Activated CD8-positive, alpha-beta memory T cell treated with anti-CD3 and anti-CD28 coated beads for 4 hours (primary cell): ENCODE data around the gene CORO1A.
"Not testable (repeated sequence)": the region's sequence is repeated elsewhere in the genome, so short reads cannot be mapped to it uniquely, and the experiment has no call there.

Source experiments
- DNase-seq, 2 donors: peaks; one replicate each; pipeline ENCODE4 v3.0.0-alpha.2; 2020; ENCODE audit warnings: low read depth in 2 of 2

Gene CORO1A

DNA sequence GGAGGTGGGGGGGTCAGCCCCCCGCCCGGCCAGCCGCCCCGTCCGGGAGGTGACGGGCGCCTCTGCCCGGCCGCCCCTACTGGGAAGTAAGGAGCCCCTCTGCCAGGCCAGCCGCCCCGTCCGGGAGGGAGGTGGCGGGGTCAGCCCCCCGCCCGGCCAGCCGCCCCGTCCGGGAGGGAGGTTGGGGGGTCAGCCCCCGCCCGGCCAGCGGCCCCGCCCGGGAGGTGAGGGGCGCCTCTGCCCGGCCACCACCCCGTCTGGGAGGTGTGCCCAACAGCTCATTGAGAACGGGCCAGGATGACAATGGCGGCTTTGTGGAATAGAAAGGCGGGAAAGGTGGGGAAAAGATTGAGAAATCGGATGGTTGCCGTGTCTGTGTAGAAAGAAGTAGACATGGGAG, 13.3 kb upstream of the CORO1A start:
- DNase-seq, result not testable (repeated sequence)

DNA sequence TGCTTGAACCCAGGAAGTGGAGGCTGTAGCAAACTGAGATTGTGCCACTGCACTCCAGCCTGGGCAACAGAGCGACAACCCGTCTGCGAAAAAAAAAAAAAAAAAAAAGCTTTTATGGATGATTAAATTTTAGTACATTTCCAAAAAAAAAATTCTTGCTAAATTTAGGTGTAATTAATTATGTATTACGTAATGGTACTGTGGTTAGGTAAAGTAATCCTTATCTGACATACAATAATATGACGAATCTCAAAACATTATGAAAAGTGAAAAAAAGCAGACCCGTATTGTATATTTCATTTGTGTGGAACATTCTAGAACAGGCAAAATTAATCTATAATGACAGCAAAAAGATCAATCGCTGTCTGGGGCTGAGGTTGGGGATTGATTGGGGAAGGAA, 10.3 kb upstream of the CORO1A start:
- no peak for DNase-seq

DNA sequence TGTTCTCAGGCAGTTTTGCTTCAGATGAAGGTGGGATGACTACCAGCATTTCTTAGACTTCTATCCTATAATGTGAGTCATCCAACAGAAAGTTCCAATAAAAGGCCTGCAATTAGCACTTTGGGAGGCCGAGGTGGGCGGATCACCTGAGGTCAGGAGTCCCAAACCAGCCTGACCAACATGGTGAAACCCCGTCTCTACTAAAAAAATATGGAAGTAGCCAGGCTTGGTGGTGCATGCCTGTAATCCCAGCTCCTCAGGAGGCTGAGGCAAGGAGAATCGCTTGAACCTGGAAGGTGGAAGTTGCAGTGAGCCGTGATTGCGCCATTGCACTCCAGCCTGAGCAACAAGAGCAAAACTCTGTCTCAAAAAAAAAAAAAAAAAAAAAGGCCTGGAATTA, 6.5 kb upstream of the CORO1A start:
- not testable (repeated sequence) for DNase-seq

DNA sequence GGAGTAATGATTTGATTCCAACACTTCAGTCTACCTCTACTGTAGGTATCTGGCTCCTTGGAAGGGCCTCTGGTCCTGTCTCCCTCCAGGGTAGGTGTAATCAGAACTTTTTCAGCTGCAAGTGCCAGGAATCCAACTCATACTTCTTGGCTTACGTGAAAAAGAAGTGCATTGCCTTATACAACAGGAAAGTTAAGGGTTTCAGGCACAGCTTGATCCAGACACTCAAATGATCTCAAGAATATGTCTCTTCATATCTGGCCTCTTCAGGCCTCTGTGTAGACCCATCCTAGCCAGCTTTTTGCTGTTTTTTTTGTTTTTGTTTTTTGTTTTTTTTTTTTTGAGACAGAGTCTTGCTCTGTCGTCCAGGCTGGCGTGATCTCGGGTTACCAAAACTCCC, 4.2 kb upstream of the CORO1A start:
- no peak for DNase-seq

DNA sequence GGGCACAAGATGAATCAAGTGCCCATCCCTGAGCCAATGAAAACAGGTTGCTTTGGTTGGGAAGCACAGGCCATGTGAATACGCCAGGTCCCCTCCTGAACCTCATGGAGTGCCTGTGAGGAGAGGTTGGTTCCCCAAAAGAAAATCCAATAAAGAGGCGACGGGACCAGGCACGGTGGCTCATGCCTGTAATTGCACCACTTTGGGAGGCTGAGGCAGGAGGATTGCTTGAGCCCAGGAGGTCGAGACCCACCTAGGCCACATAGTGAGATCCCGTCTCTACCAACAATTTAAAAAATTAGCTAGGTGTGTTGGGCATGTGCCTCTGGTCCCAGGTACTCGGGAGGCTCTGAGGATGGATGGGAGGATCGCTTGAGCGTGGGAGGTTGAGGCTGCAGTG, 3.5 kb upstream of the CORO1A start:
- DNase-seq, result no peak

DNA sequence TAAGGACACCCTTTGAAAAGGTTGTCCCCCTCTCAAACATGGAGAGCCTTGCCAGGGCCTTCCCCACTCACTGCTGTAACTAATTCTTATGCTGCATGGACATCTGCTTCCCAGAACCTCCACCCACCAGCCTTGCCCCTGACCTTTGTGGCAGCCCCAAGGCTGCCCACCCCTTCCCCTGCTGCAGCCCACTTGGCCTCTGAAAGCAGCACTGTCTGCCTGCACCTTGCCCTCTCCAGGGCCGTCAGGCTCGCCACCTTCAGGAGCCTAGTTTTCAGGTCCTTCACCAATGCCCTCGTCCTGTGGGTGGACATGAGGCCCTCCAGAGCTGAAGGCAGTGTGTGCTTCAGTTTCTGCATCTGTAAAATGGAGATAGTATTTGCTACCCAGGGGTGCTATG, 2.7 kb upstream of the CORO1A start:
- no peak for DNase-seq

DNA sequence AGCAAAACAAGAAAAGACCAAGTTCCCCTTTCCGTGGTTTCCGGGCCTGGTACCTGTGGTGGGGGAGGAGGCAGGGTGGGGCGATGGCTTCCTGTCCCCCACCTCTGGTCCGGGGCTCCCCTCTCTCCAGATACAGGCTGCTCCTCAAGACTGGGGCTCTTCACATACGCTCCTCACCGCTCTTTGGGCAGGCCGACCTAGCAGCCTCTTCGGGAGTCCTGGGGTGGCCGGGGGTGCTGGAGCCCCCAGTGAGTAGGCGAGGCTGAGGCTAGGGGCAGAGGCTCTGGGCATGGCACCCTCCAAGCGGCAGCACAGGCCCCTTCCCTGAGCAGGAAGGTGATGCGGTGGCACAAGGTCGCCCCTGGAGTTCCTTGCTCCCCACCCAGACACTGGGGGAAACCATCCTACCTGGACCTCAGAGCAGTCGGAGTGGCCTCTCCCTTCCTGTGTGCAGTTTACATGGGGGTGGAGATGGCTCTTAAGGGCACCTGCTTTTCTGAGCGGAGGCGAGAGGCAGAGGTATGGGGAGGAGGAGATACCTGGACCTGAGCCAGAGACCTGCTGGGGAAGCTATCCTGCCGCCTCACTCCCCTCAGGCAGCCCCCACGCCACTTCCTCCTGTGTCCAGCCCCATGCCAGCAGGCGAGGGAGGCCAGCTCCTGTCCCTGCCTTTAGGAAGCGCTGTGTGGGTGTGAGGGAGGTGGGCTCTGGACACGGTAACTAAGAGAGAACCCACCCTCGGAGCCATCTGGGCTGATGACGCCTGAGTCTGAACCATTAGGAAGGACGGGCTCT, 891 bp downstream of the CORO1A start:
- peak; percentile 47 to 51 for DNase-seq

DNA sequence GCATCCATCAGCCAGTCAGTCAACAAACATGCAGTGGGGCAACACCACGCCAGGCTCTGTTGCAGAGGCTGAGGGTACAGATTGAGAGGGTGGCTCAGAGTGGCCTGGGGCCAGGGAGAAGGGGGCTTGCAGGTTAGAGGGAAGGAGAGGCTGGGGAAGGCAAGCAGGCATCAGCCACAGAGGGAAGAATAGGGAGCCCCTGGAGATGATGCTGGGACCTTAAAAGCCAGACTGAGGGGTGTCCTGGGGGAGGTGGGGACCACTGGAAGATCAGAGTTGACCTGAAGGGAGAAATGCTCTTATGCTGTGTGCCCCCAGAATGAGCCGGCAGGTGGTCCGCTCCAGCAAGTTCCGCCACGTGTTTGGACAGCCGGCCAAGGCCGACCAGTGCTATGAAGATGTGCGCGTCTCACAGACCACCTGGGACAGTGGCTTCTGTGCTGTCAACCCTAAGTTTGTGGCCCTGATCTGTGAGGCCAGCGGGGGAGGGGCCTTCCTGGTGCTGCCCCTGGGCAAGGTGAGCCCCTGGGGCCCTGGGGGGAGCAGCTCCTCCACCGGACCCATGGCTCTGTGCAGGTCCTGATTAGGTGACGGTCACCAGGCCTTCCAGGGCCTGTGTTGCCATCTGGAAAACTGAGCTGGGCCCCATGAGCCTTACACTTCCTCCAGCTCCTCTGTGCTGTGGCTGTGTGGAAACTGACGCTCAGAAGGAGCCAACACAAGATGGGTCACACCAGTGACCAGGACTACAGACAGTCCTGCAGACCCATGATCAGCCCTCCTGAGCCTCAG, 1.7 kb downstream of the CORO1A start:
- peak; percentile 3 to 6 for DNase-seq

DNA sequence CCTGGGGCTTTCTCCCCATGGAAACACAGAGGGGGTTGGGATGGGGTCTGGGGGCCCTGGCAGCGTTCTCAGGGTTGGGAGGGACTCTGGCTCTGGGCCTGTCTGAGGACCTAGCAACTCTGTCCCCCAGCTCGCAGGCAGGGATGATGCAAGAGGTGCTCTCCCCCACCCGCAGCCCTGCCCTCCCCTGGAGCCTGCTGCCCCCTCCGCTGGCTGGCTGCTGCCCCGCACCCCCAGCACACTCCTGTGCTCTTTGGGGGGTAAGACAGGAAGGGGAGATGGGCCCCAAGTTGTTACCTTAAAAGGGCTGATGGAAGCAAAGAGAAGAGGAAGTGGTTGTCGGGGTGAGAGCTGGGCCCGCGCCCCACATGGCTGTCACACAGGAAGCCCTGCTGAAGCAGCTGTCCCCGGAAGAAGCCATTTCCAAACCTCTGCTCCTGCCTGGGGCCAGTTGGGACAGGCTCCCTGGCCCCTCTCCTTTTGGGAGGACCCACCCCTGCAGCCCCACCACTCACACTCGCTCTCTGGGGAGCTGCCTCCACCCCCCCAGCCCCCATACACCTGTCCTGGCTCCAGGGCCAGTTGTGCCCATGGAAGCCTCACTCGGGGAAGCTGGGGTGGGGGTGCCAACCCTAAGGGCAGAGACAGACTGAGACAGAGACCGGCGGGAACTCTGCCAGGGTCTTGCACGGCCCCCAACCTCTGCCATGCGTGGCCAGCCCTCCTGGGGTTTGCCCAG, 2.5 kb downstream of the CORO1A start:
- peak; percentile 68 to 70 for DNase-seq

DNA sequence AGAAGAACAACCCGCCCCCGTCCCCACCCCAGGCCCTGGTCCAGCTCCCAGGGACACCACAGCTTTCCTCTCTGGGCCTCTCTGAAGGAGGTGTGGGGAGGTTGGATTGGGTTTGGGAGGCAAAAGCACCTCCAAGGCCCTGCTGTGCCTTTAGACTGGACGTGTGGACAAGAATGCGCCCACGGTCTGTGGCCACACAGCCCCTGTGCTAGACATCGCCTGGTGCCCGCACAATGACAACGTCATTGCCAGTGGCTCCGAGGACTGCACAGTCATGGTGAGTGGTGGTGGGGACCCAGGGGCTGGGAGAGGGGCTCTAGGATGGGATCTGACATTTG, 3.0 kb downstream of the CORO1A start:
- DNase-seq, result peak; percentile 3 to 11

DNA sequence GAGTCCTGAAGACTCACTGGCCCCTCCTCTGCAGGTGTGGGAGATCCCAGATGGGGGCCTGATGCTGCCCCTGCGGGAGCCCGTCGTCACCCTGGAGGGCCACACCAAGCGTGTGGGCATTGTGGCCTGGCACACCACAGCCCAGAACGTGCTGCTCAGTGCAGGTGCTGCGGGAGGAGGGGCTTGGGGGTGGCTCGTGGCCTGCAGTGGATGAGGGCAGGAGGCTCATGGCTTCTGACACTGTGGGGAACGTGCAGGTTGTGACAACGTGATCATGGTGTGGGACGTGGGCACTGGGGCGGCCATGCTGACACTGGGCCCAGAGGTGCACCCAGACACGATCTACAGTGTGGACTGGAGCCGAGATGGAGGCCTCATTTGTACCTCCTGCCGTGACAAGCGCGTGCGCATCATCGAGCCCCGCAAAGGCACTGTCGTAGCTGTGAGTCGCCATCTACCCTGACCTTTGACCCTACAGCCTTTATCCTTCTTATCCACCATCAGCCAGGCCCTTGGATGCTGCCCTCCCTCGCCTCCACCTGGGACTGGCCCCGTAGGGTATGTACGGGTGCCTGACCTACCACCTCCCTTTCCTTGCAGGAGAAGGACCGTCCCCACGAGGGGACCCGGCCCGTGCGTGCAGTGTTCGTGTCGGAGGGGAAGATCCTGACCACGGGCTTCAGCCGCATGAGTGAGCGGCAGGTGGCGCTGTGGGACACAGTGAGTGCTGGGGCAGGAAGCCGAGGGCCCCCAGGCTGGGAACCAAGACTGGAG, 3.6 kb downstream of the CORO1A start:
- peak; percentile 70 to 74 for DNase-seq

DNA sequence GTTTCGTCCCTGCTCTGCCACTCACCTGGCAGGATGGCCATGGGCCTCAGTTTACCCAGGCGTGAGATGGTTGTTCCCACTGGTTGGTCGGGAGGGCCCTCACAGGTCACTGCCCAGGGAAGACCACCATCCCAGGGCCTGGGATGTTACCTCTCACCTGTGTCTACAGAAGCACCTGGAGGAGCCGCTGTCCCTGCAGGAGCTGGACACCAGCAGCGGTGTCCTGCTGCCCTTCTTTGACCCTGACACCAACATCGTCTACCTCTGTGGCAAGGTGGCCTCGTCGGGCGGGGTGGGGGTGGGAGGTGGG, 4.1 kb downstream of the CORO1A start:
- no peak for DNase-seq

DNA sequence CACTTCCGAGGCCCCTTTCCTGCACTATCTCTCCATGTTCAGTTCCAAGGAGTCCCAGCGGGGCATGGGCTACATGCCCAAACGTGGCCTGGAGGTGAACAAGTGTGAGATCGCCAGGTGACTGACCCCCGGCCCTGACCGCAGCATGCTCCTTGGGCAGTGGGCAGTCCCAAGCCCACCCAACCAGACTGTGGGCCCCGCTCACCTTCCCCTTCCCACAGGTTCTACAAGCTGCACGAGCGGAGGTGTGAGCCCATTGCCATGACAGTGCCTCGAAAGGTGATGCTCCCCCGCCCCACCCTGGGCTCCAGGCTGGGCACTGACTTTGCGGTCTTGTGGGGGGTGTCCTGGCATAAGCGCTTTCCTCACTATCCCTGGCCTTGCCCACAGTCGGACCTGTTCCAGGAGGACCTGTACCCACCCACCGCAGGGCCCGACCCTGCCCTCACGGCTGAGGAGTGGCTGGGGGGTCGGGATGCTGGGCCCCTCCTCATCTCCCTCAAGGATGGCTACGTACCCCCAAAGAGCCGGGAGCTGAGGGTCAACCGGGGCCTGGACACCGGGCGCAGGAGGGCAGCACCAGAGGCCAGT, 4.7 kb downstream of the CORO1A start:
- DNase-seq, result no peak

DNA sequence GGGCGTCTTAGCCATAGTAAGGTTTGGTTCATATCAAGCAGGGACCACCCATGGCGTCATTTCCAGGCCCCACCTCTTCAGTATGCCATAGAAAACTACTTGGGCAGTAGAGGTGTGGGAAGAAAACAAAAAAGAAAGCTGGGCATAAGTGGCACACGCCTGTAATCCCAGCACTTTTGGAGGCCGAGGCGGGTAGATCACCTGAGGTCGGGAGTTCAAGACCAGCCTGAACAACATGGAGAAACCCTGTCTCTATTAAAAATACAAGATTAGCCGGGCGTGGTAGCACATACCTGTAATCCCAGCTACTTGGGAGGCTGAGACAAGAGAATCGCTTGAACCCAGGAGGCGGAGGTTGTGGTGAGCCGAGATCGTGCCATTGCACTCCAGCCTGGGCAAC, 7.8 kb downstream of the CORO1A start:
- DNase-seq, result not testable (repeated sequence)

DNA sequence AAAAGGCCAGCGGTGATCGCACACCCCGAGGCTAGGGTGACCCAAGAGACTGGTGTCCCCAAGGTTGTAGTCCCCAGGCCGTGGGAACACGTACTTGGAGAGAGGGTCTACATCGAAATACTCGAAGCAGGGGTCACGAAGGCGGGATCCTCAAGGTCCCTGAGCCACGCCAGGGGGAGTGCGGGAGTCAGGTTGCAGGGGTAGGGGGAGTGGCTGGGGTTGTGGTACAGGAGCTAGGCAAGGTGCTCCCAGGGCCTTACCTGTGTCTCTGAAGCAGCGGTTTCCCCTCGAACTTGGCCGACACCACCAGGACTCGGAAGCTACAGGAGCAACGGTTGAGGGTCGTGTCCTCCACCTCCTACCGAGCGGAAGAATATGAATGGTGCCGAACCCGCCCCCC, 9.7 kb downstream of the CORO1A start:
- not testable (repeated sequence) for DNase-seq

DNA sequence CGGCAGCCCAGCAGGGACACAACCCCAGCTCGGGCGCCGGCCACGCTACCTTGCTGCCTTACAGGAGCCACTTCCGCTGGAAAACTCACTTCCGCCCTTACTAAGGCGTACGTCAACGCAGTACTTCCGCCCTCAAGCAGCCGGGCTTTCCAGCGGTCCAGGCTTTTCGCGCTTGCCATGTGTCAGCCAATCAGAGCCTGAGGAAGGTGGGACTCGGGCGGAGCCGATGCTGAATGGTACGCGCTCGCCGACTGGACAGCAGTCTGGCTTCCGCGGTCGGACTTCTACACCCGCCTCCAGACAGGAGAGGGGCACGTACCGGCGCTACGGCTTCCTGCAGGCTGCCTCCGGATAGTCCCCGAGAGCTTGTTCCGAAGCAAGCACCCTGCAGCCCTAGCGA, 10.2 kb downstream of the CORO1A start, which contains the start of the genes BOLA2B and SLX1A:
TSS of gene BOLA2B (minus strand) at position 52 of the 400 bp plus-strand sequence. CDS start 71 bp downstream, outside the sequence.
TSS of gene SLX1A (plus strand) at position 261 of the 400 bp plus-strand sequence. CDS start 210 bp downstream, outside the sequence.
- DNase-seq, result not testable (repeated sequence)

DNA sequence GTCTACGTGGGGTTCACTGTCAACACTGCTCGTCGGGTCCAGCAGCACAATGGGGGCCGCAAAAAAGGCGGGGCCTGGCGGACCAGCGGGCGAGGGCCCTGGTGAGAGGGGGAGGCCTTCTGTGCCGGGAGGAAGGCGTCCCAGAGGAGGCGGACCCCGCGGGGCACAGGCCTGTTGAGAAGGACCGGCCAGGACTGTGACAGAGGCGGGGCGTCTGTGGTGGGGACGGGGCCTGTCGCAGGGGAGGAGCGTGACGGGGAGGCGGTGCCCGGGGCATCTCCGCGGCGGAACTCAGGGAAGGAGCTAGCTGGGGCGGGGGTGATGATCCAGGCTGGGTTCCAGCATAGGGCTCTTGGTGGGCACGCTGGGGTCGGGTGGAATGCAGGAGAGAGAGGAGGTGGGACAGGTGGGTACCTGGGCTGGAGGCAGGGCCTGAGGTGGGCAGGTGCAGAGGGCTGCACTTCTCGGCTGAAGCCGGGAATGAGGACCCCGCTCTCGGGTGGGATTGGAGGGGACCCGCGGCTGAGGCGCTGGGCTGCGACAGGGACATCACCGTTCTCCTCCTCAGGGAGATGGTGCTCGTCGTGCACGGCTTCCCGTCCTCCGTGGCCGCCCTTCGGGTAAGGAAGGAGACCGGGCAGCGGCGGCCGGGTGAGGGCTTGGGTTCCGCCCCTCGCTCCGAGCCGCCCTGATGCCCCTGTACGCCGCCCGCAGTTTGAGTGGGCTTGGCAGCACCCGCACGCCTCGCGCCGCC, 10.9 kb downstream of the CORO1A start:
- not testable (repeated sequence) for DNase-seq

DNA sequence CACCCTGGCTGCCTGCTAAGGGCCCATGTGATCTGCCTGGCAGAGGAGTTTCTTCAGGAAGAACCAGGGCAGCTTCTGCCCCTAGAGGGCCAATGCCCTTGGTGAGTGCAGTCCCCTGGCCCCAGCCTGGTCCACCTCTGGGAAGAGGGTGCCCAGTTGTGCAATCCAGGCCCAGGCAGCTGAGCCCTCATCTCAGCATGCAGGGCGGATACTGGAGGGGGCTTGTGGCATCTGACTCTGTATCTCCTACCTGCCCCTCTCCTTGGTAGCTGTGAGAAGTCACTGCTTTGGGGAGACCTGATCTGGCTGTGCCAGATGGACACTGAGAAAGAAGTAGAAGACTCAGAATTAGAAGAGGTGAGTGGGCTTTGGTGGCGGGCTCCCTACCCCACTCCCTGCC, 13.6 kb downstream of the CORO1A start:
- DNase-seq, result not testable (repeated sequence)

DNA sequence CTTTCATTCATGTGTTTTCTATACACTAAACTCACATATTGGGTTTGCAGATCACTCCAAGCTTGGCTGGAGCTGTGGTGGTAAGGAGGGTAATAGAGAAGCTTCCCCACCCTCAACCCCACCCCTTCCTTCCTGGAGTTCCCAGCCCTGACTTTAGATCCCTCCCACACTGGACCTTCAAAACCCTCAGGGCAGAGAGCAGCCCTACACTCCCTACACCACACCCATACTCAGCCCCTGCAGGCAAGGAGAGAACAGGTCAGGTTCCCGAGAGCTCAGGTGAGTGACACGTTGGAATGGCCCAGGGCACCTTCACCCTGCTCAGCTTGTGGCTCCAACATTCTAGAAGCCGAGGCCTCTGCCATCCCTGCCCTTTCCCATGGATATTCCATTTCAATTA, 15.6 kb downstream of the CORO1A start, which contains the start of gene SULT1A3:
TSS of gene SULT1A3 (plus strand) at position 207 of the 400 bp plus-strand sequence. CDS start 1,474 bp downstream, outside the sequence.
- DNase-seq, result not testable (repeated sequence)
